Caco-2 (cell line): ENCODE data around the gene GMPPA. TPM values are rescaled to one million over a fixed set of nuclear protein-coding genes. Genes with fewer than 3 reads are reported as not detected.

ENCODE experiments used
- BruUV-seq: library from RNA; stranded (reverse); fragments of 400-500 nt; replicated peaks from 2 replicates; lab custom pipeline; 2021; lab: Mats Ljungman, UMichigan
- CTCF ChIA-PET: fragments of 300-600 bp; sonication (Branson Sonifier 250); formaldehyde crosslinking; loops from one replicate; lab custom pipeline; 2022; ENCODE audit warnings: antibody characterized with exemption; lab: Charles Lee
- POLR2A ChIA-PET: fragments of 300-600 bp; sonication (Branson Sonifier 250); formaldehyde crosslinking; loops from one replicate; lab custom pipeline; 2022; ENCODE audit warnings: antibody characterized with exemption; lab: Charles Lee
- DNase-seq, 2 experiments: peaks; one replicate each; pipeline versions ENCODE4 v3.0.0 to v3.0.0-alpha.2; 2020 to 2022
- H3K27me3 ChIP-seq: replicated peaks from 2 replicates; pipeline ENCODE4 v1.6.0; 2011; ENCODE audit warnings: low read length; ENCODE audit not compliant: control insufficient read depth, insufficient read depth
- H3K36me3 ChIP-seq: 2 replicates; pipeline ENCODE4 v1.5.1; 2011; ENCODE audit warnings: low read length; ENCODE audit not compliant: control insufficient read depth, insufficient read depth
- H3K4me1 ChIP-seq: fragments of 250-450 bp; sonication (Bioruptor Pico); 2 replicates; pipeline ENCODE4 v1.5.1; 2020; ENCODE audit warnings: mild to moderate bottlenecking
- H3K4me3 ChIP-seq: 2 replicates; pipeline ENCODE4 v1.5.1; 2011; ENCODE audit warnings: low read depth, mild to moderate bottlenecking, control low read depth, low read length
- H3K9me3 ChIP-seq: fragments of 250-450 bp; sonication (Bioruptor Pico); 2 replicates; pipeline ENCODE4 v1.5.1; 2020; ENCODE audit warnings: mild to moderate bottlenecking, moderate library complexity
- H3K27ac Mint-ChIP-seq: one replicate; pipeline ENCODE4 v1.8.0; 2022; ENCODE audit warnings: mixed read lengths; ENCODE audit not compliant: unreplicated experiment
- H3K27me3 Mint-ChIP-seq: one replicate; pipeline ENCODE4 v1.8.0; 2022; ENCODE audit warnings: mixed read lengths; ENCODE audit not compliant: insufficient read depth, unreplicated experiment
- H3K36me3 Mint-ChIP-seq: one replicate; pipeline ENCODE4 v1.8.0; 2022; ENCODE audit warnings: mild to moderate bottlenecking, mixed read lengths; ENCODE audit not compliant: insufficient read depth, unreplicated experiment
- H3K4me1 Mint-ChIP-seq: one replicate; pipeline ENCODE4 v1.8.0; 2022; ENCODE audit warnings: low read depth, mixed read lengths; ENCODE audit not compliant: unreplicated experiment
- H3K4me3 Mint-ChIP-seq: one replicate; pipeline ENCODE4 v1.8.0; 2022; ENCODE audit warnings: mild to moderate bottlenecking, moderate library complexity, mixed read lengths; ENCODE audit not compliant: unreplicated experiment
- H3K9me3 Mint-ChIP-seq: one replicate; pipeline ENCODE4 v1.8.0; 2022; ENCODE audit warnings: mixed read lengths; ENCODE audit not compliant: unreplicated experiment
- CTCF ChIP-seq, 2 experiments: fragments of 200-600 bp in 1 of 2; IDR thresholded peaks; 1 replicate in 1 of 2; 2 replicates in 1 of 2; pipeline versions ENCODE4 v1.5.1 to v1.8.0; 2011 to 2022; ENCODE audit warnings: antibody characterized with exemption in 1 of 2, control low read depth in 1 of 2, inconsistent platforms in 1 of 2, low read depth in 1 of 2, low read length in 1 of 2, mild to moderate bottlenecking in 1 of 2, moderate library complexity in 1 of 2; ENCODE audit not compliant: insufficient read depth in 1 of 2, severe bottlenecking in 1 of 2, unreplicated experiment in 1 of 2
- intact Hi-C: fragments of 100-400 bp; cut with micrococcal nuclease; formaldehyde crosslinking; loops from one replicate; pipeline ENCODE4 v1.10.0; 2022; ENCODE audit not compliant: unreplicated experiment
- total RNA-seq: library from RNA; stranded (reverse); gene quantifications from 2 replicates; pipeline ENCODE4 v1.2.3, GENCODE V29; 2022

The GMPPA gene
- total RNA-seq, 1 experiment from 2014 or later = 53.7 TPM

GRCh38 chr2:219451661-219452360 lies 46.9 kb upstream of the GMPPA start:
- H3K4me3 Mint-ChIP-seq = no peak overlapping the region
- H3K4me1 Mint-ChIP-seq = no peaks in the 10 kb centered on the region
- no peaks in the 10 kb centered on the region for H3K9me3 Mint-ChIP-seq

GRCh38 chr2:219452361-219453317 lies 46.1 kb upstream of the GMPPA start:
- intact Hi-C loops = no loop called here
- Mint-ChIP-seq H3K27ac (no peak overlapping the region), H3K4me1 (peaks cover 1% of the 10 kb centered on the region), H3K36me3 (no peaks in the 10 kb centered on the region), H3K27me3 (no peaks in the 10 kb centered on the region), H3K9me3 (no peaks in the 10 kb centered on the region), H3K4me3 (no peak overlapping the region)
- DNase-seq = no peak
- H3K4me3 ChIP-seq = no peak overlapping the region
- H3K9me3 ChIP-seq = no peaks in the 10 kb centered on the region
- no peak for TF ChIP-seq CTCF (IDR thresholded peaks at IDR 0.05; ENCODE audit: insufficient read depth in 1 of 2, low read depth in 1 of 2, low read length in 1 of 2, severe bottlenecking in 1 of 2, unreplicated experiment in 1 of 2)
- no peaks in the 10 kb centered on the region for H3K36me3 ChIP-seq
- POLR2A ChIA-PET = no interaction called here
- BruUV-seq = no TSS peak
- CTCF ChIA-PET = interaction anchor here (0.5 kb wide), 1 partner anchor 48 kb away, joined by 4 read pairs; no protein-coding TSS in a partner anchor
- H3K27me3 ChIP-seq = no peaks in the 10 kb centered on the region
- H3K4me1 ChIP-seq = 0 out of 2 replicates have a peak, but pooled peaks cover under 1% of the 10 kb centered on the region

More at GRCh38 chr2:219451661-219452360, 46.9 kb upstream of the GMPPA start:
- ChIA-PET POLR2A (no interaction called here), CTCF (interaction anchor here (0.5 kb wide), 1 partner anchor 49 kb away, joined by 4 read pairs; no protein-coding TSS in a partner anchor)
- no peak for TF ChIP-seq CTCF (IDR thresholded peaks at IDR 0.05; ENCODE audit: insufficient read depth in 1 of 2, low read depth in 1 of 2, low read length in 1 of 2, severe bottlenecking in 1 of 2, unreplicated experiment in 1 of 2)
- Histone ChIP-seq H3K36me3 (no peaks in the 10 kb centered on the region), H3K4me3 (no peak overlapping the region), H3K9me3 (no peaks in the 10 kb centered on the region), H3K4me1 (no peaks in the 10 kb centered on the region), H3K27me3 (no peaks in the 10 kb centered on the region)
- no TSS peak for BruUV-seq
- intact Hi-C loops = no loop called here
- Mint-ChIP-seq H3K27ac (no peak overlapping the region), H3K36me3 (no peaks in the 10 kb centered on the region), H3K27me3 (no peaks in the 10 kb centered on the region)
- no peak for DNase-seq
